Measurements from ENCODE around the gene KDM7A. TPM values are rescaled to one million over a fixed set of nuclear protein-coding genes. Genes with fewer than 3 reads are reported as not detected.

Gene KDM7A
- total and polyA plus RNA-seq, 10 of the 15 experiments (the other 5 are each of a cell fraction or from before 2014, with no cell fraction given), result 0.07 to 0.96 (median 0.74) TPM

DNA sequence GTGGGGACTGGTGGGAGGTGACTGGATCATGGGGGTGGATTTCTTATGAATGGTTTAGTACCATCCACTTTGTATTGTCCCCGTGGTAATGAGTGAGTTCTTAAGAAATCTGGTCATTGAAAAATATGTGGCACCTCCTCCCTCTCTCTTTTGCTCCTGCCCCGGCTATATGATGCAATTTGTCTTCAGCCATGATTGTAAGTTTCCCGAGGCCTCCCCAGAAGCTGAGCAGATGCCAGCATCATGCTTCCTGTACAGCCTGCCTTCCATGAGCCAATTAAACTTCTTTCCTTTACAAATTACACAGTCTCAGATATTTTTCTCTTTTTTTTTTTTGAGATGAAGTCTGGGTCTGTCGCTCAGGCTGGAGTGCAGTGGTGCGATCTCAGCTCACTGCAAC is 2.6 kb upstream of the KDM7A start:
- Histone ChIP-seq H3K4me2 (ENCODE audit: control insufficient read depth, insufficient read depth) (no peak overlapping the region), H3K4me1 (ENCODE audit: control insufficient read depth, insufficient read depth, low read length) (0 out of 2 replicates have a peak, but pooled peaks cover 4% of the 10 kb centered on the region), H3K27me3 (replicated peaks in 1 of 2; ENCODE audit: control insufficient read depth in 2 of 2, insufficient read depth in 2 of 2, low read length in 1 of 2) (peaks cover 1 to 4% of the 10 kb centered on the region in 2 experiments; a peak in 2 of 4 replicates), H3K79me2 (ENCODE audit: control insufficient read depth, insufficient read depth, low read length) (no peaks in the 10 kb centered on the region), H3K27ac (ENCODE audit: control insufficient read depth, insufficient read depth) (no peak overlapping the region), H3K36me3 (ENCODE audit: control insufficient read depth in 2 of 2, insufficient read depth in 2 of 2, low read length in 1 of 2) (no peaks in the 10 kb centered on the region), H3K9ac (ENCODE audit: control insufficient read depth, insufficient read depth, low read length) (no peak overlapping the region), H3K4me3 (no peak overlapping the region), H4K20me1 (ENCODE audit: control insufficient read depth, insufficient read depth) (no peaks in the 10 kb centered on the region), H2AFZ (ENCODE audit: control insufficient read depth, low read depth, low read length) (no peak overlapping the region), H3K9me3 (replicated peaks; ENCODE audit: control insufficient read depth, insufficient read depth, low read length) (peaks cover 3% of the 10 kb centered on the region; the same call in 2 of the 3 replicates)
- ATAC-seq (no peak), DNase-seq (ENCODE audit: low read depth, low spot score) (no peak), FAIRE-seq (no peak)
- SMC1A ChIA-PET (ENCODE audit: uncharacterized antibody, unreplicated experiment), result no interaction called here
- intact Hi-C loops (cut with micrococcal nuclease; ENCODE audit: unreplicated experiment) (loop anchor here (5.0 kb wide), 1 partner anchor 298 kb away; the partner anchor contains the start of gene MKRN1), in situ Hi-C loops (cut with MboI) (no loop called here)
- POLR2A ChIA-PET, result no interaction called here
- no peak for TF ChIP-seq RUNX3 (IDR thresholded peaks at IDR 0.05; ENCODE audit: low read length)
- no peak for TF ChIP-seq RCOR1 (conservative IDR thresholded peaks at IDR 0.05; ENCODE audit: low read depth, low read length)
- no peak for TF ChIP-seq NR2F1 (conservative IDR thresholded peaks at IDR 0.05)
- TF ChIP-seq PBX3 (IDR thresholded peaks at IDR 0.05; ENCODE audit: insufficient replicate concordance, low read depth, low read length), result no peak
- TF ChIP-seq RFX5 (IDR thresholded peaks at IDR 0.05; ENCODE audit: low read depth, low read length), result no peak
- no peak for TF ChIP-seq REST (IDR thresholded peaks at IDR 0.05; ENCODE audit: low read depth, low read length)
- no TSS peak for BruUV-seq (replicated peaks)
- WGBS (ENCODE audit: insufficient coverage, insufficient replicate concordance, low lambda C conversion rate, missing lambda C conversion rate), result 59% methylated on average over 5 of the region's 5 CpGs
- RAD21 ChIA-PET (ENCODE audit: unreplicated experiment), result no interaction called here
- CTCF ChIA-PET, result no interaction called here

All from GM12878 (cell line).